ENCODE results near the gene SGSH.

Gene SGSH

GRCh38 chr17:80222376-80223141 is 2.4 kb upstream of the SGSH start:
- TF ChIP-seq CTCF (IDR thresholded peaks at IDR 0.05; ENCODE audit: low read depth, low read length) = no peak
- in situ Hi-C loops (cut with HindIII; ENCODE audit: low sequenced_read_pairs) = no loop called here
- no peak overlapping the region for H3K4me3 ChIP-seq (ENCODE audit: low read depth, low read length)
- DNase-seq (ENCODE audit: low read depth, low spot score) = no peak

- in situ Hi-C loops (cut with HindIII; ENCODE audit: low sequenced_read_pairs) = no loop called here
- peak overlapping the region; percentile 74 for H3K4me3 ChIP-seq (ENCODE audit: low read depth, low read length)
- TF ChIP-seq CTCF (IDR thresholded peaks at IDR 0.05; ENCODE audit: low read depth, low read length) = no peak
- DNase-seq (ENCODE audit: low read depth, low spot score) = no peak
Measured at GRCh38 chr17:80221351-80222105, 1.4 kb upstream of the SGSH start.

GRCh38 chr17:80220736-80221215 is 643 bp upstream of the SGSH start:
- peak overlapping the region; percentile 74 for H3K4me3 ChIP-seq (ENCODE audit: low read depth, low read length)
- no peak for TF ChIP-seq CTCF (IDR thresholded peaks at IDR 0.05; ENCODE audit: low read depth, low read length)
- DNase-seq (ENCODE audit: low read depth, low spot score) = no peak
- in situ Hi-C loops (cut with HindIII; ENCODE audit: low sequenced_read_pairs) = no loop called here

GRCh38 chr17:80219763-80220053 is 425 bp downstream of the SGSH start:
- in situ Hi-C loops (cut with HindIII; ENCODE audit: low sequenced_read_pairs) = no loop called here
- peak overlapping the region; percentile 74 for H3K4me3 ChIP-seq (ENCODE audit: low read depth, low read length)
- TF ChIP-seq CTCF (IDR thresholded peaks at IDR 0.05; ENCODE audit: low read depth, low read length) = no peak
- no peak for DNase-seq (ENCODE audit: low read depth, low spot score)

- DNase-seq (ENCODE audit: low read depth, low spot score) = peak; percentile 85
- no peak for TF ChIP-seq CTCF (IDR thresholded peaks at IDR 0.05; ENCODE audit: low read depth, low read length)
- peak overlapping the region; percentile 74 for H3K4me3 ChIP-seq (ENCODE audit: low read depth, low read length)
- in situ Hi-C loops (cut with HindIII; ENCODE audit: low sequenced_read_pairs) = no loop called here
Measured at GRCh38 chr17:80219013-80219762, 945 bp downstream of the SGSH start.

GRCh38 chr17:80218391-80218790 is 1.7 kb downstream of the SGSH start:
- TF ChIP-seq CTCF (IDR thresholded peaks at IDR 0.05; ENCODE audit: low read depth, low read length) = no peak
- DNase-seq (ENCODE audit: low read depth, low spot score) = no peak
- in situ Hi-C loops (cut with HindIII; ENCODE audit: low sequenced_read_pairs) = no loop called here
- H3K4me3 ChIP-seq (ENCODE audit: low read depth, low read length) = no peak overlapping the region

Data from astrocyte of the spinal cord (primary cell).